H7 (cell line): ENCODE results near the gene COPS7A. TPM values are rescaled to one million over a fixed set of nuclear protein-coding genes. Genes with fewer than 3 reads are reported as not detected.

ENCODE experiments used
- DNase-seq: peaks from one replicate; pipeline ENCODE4 v3.0.0; 2012
- H3K27me3 ChIP-seq: 2 replicates; pipeline ENCODE4 v1.6.0; 2011; ENCODE audit warnings: mild to moderate bottlenecking, low read length; ENCODE audit not compliant: control insufficient read depth, insufficient read depth
- H3K36me3 ChIP-seq: replicated peaks from 2 replicates; pipeline ENCODE4 v1.5.1; 2011; ENCODE audit warnings: low read length; ENCODE audit not compliant: control insufficient read depth, insufficient read depth
- H3K4me3 ChIP-seq: 2 replicates; pipeline ENCODE4 v1.5.1; 2011; ENCODE audit warnings: low read depth, mild to moderate bottlenecking, control low read depth, low read length, moderate library complexity; ENCODE audit not compliant: insufficient read depth
- total RNA-seq: library from RNA; depleted of rRNA; stranded (reverse); fragments of >200 nt; shearing (Covaris generic); gene quantifications from 2 replicates; pipeline ENCODE4 v1.2.3, GENCODE V29; 2014

COPS7A gene
- total RNA-seq, 1 experiment from 2014 or later = 77.6 TPM

DNA sequence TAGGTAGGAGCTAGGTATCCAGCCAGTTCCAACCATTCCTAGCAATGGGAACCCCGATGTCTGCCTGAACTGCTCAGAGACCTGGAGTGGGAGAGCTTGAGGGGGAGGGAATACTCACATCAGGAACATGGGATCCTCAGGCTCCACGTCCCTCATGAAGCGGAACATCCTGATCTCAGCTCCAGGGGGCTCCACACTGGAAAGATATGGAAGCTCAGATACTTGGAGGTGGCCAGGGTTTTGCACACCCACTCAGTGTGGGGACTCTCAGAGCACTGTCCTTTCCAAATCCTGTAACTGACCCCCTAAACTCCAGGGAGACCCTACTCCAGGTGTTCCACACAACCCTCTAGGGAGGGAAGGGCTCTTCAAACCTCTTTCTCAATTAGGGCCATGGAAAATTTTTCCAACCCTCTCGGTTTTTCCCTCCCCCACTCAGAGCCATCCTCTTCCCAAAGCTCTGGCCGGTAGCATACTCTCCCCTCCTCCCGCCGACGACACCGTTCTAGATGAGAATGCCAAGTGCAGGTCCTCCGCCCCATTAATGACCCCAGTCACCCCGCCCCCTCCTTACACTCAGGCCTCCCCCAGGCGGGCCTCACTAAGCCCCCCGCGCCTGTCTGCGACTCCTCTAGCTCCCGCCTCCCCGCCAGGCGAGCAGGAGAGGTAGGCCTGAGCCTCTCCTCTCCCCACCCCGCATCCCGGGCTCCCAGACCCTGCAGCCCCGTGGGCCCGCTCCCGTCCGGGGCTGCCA is 28.5 kb downstream of the COPS7A start:
- Histone ChIP-seq H3K27me3 (no peaks in the 10 kb centered on the region), H3K36me3 (peaks cover 36% of the 10 kb centered on the region), H3K4me3 (peak overlapping the region; percentile 99)
- DNase-seq = peak; percentile 84

DNA sequence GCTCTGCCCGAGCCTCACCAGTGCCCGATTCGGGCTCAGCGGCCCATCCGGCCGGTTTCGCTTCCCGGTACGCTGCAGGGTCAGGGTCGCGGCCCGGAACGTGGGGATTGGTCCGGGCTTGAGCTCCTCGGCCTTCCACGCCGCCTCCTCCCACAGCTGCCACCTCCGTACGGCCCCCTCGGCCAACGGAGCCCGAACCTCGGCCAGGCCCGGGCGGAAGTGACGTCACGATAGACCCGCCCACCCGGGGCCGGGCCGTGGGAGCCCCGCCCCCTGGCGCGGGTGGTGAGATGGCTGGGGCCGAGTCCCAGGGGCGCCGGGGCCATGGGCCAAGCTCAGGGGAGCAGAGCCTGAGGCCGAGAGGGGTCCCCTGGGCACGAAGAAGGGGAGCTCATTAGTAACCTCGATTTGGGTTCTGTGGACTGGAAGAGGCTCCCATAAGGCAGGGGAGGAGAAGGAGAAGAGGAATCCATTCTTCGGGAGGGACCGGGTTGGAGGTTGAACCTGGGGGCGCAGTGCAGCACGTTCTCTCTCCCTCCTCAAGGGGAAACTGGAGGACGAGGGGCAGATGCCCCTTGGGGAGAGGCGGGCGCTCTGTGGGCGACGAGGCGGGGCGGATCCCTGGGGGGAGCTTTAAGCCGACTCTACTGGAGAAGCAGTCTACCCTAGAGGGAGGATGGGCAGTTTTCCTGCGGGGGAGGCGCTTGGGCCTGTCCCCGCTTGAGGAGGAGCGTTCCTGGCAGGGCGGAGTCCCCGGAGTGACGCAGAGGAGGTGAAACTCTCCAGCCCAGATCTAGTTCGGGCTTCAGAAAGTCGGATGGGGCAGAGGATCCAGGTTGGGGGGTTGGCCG is 29.3 kb downstream of the COPS7A start, which contains the start of gene MLF2:
Gene MLF2, minus strand, starts transcription at position 221 of the 851 bp plus-strand sequence. CDS start 807 bp downstream, outside the sequence.
- Histone ChIP-seq H3K4me3 (peak within 1 kb of the TSS; percentile 99), H3K27me3 (no peaks in the 10 kb centered on the region), H3K36me3 (peaks cover 29% of the 10 kb centered on the region)
- peak; percentile 100 for DNase-seq

DNA sequence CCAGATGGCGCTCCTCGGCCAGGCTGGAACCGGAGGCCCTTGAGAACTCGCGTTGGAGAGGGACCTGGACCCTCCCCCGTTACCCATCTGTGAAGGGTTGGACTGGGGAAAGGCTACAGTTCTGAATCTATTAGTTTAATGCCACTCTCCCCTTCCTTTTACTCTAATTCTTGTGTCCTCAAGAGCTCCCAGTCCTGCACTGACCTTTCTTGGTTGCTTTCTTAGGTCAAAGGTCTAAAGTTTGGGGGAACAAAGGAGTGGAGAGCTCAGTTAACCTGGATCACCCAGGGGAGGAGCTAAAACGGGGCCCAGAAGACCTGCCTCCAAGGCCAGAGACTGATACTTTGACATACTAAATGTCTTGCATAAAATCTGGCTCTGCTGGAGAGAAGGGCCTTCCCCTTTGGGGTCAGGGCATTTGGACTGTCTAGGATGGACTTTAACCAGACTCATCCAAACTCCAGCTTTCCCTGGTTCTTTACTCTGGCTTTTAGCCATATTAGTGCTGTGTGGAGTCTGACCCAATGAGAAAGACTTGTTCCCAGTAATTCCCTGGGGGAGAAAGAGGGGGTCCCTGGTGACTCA is 30.0 kb downstream of the COPS7A start:
- no peak for DNase-seq
- peaks cover 25% of the 10 kb centered on the region for H3K36me3 ChIP-seq
- H3K4me3 ChIP-seq = no peak overlapping the region
- no peaks in the 10 kb centered on the region for H3K27me3 ChIP-seq

DNA sequence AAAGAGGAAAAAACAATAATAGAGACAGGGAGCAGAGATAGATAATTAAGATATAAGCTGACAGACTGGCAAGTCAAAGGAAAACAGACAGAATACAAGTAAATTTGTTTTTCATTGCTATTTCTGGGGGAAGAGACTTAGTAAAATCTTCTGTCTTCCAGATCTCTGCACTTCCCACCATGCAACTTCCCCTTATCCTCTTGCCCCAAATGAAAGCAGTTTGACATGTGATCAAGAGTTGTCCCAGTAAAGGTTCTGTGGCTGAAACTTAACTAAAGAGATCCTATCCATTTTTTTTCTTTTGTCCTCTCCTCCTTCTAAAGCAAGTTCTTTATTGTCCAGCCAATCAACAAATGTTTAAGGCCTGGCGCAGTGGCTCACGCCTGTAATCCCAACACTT is 30.6 kb downstream of the COPS7A start:
- Histone ChIP-seq H3K36me3 (peaks cover 22% of the 10 kb centered on the region), H3K27me3 (no peaks in the 10 kb centered on the region), H3K4me3 (no peak overlapping the region)
- DNase-seq = no peak

DNA sequence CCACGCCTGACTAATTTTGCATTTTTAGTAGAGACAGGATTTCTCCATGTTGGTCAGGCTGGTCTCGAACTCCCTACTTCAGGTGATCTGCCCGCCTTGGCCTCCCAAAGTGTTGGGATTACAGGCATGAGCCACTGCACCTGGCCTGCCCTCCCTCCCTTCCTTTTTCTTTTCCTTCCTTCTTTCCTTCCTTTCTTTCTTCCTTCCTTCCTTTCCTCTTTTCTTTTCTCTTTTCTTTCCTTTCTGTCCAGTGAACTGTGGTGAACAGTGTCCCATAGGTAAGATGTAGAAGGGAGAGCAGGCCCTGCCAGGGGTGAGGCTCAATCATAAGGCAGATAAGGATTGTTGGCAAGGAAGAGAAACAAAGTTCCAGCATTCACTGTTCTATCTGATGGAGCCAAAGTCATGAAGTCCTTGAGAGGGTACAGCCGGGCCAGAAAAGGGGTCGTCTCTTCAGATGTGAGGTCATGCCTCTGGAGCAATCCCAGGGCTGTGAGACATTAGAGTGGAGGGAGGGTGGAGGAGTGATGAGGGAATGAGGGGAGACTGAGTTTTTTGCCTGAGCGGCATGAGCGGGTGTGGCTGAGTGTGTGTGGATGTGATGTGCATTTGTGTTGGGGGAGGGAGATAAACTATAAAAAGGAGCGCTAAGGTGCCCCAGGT is 33.3 kb downstream of the COPS7A start:
- H3K4me3 ChIP-seq = no peak overlapping the region
- no peaks in the 10 kb centered on the region for H3K27me3 ChIP-seq
- no peak for DNase-seq
- H3K36me3 ChIP-seq = no peaks in the 10 kb centered on the region

DNA sequence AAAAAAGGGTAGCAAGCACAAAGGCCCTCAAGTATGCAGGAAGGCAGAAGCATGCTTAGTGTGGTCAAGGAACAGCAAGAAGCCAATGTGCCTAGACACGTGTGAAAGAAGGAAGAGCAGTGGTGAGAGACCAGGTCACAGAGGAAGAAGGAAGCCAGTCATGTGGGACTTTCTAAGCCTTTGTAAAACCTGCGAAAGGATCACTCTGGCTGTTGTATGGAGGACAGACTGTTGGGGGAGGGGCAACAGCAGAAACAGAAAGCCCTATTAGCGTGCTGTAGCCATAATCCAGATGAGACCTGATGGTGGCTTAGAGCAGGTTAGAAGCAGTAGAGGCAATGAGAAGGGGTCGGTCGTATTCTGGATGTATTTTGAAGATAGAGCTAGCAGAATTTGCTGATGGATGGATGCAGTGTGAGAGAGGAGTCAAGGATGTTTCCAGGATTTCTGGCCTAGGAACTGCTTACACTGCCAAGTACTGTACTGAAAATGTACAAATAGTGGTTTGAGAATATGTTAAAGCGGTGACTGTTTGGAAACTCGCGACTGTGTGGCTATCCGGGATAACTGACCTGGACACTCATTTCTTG is 34.8 kb downstream of the COPS7A start:
- no peaks in the 10 kb centered on the region for H3K27me3 ChIP-seq
- H3K4me3 ChIP-seq = no peak overlapping the region
- H3K36me3 ChIP-seq = no peaks in the 10 kb centered on the region
- DNase-seq = no peak

DNA sequence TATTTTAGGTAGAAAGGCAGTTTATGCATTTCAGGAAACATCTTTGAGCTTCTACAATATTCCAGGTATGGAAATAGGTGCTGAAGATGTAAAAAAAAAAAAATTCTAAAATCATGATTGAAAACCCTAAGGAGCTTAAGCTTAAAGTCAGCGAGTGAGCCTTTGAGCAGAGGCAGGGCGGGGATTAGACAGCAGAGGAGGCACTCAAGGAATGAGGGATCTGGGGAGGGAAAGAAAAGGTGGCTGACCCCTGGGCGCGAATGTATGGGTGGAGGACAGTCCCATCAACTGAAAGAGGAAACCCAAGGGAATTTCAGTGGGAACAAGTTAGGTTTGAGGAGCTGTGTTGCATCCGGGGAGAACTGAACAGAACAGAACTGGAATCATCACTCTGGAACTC is 35.9 kb downstream of the COPS7A start:
- no peak overlapping the region for H3K4me3 ChIP-seq
- no peak for DNase-seq
- H3K36me3 ChIP-seq = no peaks in the 10 kb centered on the region
- H3K27me3 ChIP-seq = no peaks in the 10 kb centered on the region

DNA sequence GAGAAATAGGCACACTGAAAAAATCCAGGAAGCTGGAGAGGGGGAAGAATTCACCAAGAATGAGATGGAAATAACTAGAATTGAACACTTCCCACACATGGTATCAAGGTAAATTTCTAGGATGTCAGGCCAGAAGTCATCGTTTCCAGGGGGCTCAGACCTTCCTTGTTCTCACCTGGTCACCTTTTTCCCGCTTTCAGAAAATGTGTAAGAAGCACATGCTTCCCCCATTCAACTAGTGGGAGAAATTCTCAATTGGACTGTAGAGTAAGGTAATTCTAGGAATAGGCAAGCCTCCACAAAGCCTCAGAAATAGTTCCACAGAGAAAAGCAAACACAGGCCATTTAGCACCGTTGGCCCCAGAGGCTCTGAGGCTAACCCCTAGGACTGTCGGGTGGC is 39.5 kb downstream of the COPS7A start:
- Histone ChIP-seq H3K4me3 (no peak overlapping the region), H3K27me3 (peaks cover 9% of the 10 kb centered on the region)
- no peak for DNase-seq

DNA sequence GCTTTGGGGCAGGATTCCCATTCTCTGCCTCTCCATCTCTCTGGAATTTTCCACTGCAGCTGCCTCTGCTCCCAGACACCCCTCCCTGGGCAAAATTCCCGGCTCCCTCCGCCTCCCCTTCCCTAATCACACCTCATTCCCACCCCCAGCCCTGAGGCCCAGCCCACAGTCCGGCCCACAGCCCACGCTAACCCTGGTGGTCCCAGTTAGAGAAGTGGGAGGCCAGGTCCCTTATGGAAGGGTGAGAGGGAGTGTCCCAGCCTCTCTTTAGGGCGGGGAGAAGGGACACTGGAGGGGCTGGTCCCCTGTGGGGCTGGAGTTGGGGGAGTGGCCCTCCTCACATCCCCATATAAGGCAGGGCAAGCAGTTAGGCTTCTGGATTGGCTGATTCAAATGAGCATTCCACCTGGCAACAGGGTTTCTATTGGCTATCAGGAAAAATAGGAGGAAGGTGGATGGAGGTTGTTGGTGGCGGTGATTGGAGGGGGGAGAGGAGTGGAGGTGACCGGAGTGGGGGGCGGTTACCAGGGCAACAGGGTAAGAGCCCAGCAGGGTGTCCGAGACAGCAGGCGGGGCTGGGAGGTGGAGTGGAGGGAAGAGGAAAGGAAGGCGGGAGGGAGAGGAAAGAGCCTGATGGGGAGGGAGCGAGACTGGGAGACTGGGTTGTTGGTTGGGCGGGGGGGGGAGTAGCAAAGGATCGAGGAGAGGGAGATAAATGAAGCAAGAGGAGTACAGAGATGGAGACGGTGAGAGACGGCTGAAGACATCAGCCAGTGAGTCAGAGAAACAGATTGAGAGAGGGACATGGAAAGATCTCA is 40.4 kb downstream of the COPS7A start:
- no peaks in the 10 kb centered on the region for H3K36me3 ChIP-seq
- H3K27me3 ChIP-seq = peaks cover 10% of the 10 kb centered on the region
- peak overlapping the region; percentile 20 for H3K4me3 ChIP-seq
- peak; percentile 96 for DNase-seq

More for the DNA sequence above, 39.5 kb downstream of the COPS7A start:
- H3K36me3 ChIP-seq = no peaks in the 10 kb centered on the region

DNA sequence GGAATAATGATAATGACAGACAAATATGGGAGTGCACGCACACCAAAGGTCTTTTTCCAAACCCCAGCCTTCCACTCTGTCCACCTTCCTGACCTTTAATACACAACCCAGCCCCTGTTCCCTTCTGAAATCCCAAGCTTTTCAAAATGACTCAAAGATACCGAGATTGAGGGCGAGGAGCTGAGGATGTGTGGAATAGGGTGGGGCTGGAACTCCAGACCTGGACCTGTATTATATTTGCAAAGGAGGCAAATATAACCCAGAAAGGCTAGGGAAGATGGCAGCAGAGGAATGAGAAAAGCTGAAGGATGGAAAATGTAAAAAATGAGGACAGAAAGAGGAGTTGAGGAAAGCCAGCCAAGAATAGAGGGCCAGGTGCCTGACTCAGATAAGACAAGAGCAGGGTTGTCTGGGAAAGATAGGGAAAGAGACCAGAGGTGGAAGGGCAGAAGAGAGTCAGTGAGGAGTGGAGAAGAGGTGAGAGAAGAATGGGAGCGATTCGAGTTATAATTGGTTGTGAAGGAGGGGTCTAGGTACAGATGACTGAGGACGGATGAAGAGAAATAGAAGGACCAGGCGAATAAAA is 41.3 kb downstream of the COPS7A start:
- Histone ChIP-seq H3K36me3 (peaks cover 2% of the 10 kb centered on the region), H3K27me3 (peaks cover 10% of the 10 kb centered on the region), H3K4me3 (peak overlapping the region; percentile 84)
- no peak for DNase-seq

DNA sequence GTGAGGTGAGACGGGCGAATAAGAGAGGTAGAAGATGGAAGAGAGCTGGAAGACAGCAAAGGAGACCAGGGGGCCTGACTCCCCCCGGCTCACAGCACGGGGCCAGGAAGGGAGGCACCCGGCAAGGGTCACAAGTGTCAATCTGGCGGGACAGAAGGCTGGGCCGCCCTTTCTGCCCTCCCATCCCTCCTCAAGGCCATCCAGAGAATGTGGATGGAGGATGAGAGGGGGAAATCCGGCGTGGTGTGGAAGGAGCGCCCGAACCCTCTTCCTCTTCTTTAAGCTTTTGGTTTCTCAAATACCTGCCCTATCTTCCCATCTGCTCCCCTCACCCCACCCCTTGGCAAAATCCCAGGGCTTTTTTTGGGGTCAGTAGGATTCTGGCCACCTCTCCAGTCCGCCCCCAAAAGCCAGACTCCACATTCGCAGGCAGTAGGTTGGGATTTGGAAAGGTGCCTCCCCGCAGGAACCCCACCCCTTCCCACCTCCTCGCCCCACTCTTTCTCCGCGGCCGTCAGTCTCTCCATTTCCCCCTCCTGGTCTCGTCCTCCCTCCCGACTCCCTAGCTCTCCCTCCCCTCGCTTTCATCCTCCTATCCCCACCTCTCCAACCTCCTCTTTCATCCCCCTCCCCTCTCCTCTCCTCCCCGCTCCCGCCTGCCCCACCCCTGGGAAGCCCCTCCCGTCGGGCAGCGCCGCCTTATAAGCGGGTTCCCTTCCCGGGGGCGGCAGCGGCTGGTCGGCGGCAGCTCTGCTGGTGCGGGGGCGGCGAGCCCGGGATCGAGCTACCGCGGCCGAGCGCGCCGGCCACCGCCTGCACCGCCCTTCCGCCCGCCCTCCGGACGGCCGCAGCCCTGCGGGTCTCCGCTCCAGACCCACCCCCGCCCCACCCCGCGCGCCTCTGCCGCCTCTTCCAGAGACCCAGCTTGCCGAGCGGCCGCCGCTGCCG is 42.1 kb downstream of the COPS7A start, which contains the start of gene PTMS:
Gene PTMS, plus strand, starts transcription at position 730 of the 948 bp plus-strand sequence. CDS start 343 bp downstream, outside the sequence.
- Histone ChIP-seq H3K36me3 (peaks cover 2% of the 10 kb centered on the region), H3K4me3 (peak within 1 kb of the TSS; percentile 84), H3K27me3 (peaks cover 10% of the 10 kb centered on the region)
- peak; percentile 96 for DNase-seq

DNA sequence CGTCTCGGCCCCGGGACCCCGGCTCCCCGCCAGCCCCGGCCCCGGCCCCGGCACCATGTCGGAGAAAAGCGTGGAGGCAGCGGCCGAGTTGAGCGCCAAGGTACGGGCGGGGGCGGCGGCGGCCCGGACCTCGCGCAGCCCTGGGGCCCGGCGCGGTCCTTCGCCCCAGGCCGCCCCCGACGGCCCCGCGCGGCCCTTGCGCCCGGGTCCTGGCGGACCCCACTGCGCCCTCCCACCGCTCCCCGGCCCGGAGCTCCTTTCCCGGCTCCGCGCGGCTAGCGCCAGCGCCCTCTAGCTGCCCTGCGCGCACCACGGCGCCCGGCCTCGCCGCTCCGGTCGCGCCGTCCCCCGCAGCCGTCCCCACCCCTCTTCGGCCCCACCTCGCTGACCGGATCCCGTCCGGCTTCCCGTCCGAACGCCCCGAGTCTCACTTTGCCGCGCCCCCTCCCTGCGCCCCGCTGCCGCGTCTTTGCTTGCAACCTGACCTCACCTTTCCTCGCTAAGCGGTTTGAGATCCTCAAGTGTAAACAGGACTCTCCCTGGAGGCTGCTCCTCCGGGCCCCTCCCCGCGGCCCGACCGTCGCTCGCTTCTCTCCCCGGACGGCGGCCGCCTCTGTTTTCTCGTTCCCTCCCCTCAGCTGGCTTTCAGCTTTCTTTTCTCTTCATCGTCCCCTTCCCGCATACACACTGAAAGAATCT is 43.0 kb downstream of the COPS7A start:
- Histone ChIP-seq H3K4me3 (peak overlapping the region; percentile 84), H3K27me3 (peaks cover 16% of the 10 kb centered on the region), H3K36me3 (peaks cover 3% of the 10 kb centered on the region)
- peak; percentile 91 for DNase-seq
